GM12878 (cell line): ENCODE measurements around the gene SLC52A3. TPM values are rescaled to one million over a fixed set of nuclear protein-coding genes. Genes with fewer than 3 reads are reported as not detected.

Experiments used
- ATAC-seq: fragments of 200-7000 bp; cut with Tn5 transposase; 3 replicates; pipeline ENCODE4 v1.9.1; 2020; ENCODE audit warnings: mild to moderate bottlenecking, moderate library complexity
- BruUV-seq: library from RNA; stranded (reverse); fragments of 400-500 nt; replicated peaks from 2 replicates; lab custom pipeline; 2021; lab: Mats Ljungman, UMichigan
- CTCF ChIA-PET: fragments of 300-600 bp; sonication (Branson Sonifier 250); formaldehyde crosslinking; extraction: SDS; loops from one replicate; lab custom pipeline; 2021; ENCODE audit warnings: inconsistent platforms; lab: Yijun Ruan, JAX
- POLR2A ChIA-PET: fragments of 350-600 bp; formaldehyde crosslinking; extraction: SDS; loops from one replicate; lab custom pipeline; 2021; ENCODE audit warnings: inconsistent platforms; lab: Charles Lee
- RAD21 ChIA-PET: fragments of 300-600 bp; sonication (Branson Sonifier 250); formaldehyde crosslinking; loops from one replicate; lab custom pipeline; 2023; ENCODE audit warnings: antibody characterized with exemption; ENCODE audit not compliant: unreplicated experiment; lab: Charles Lee
- SMC1A ChIA-PET: fragments of 300-600 bp; sonication (Branson Sonifier 250); formaldehyde crosslinking; loops from one replicate; lab custom pipeline; 2023; ENCODE audit not compliant: unreplicated experiment, uncharacterized antibody; lab: Charles Lee
- DNase-seq: peaks from one replicate; pipeline ENCODE4 v3.0.0-alpha.2; 2011; ENCODE audit warnings: low read depth, low spot score
- FAIRE-seq: peaks from 3 replicates; lab custom pipeline; 2011; peaks lifted over from hg19 to GRCh38; lab: Jason Lieb, UNC
- H2AFZ ChIP-seq: 2 replicates; pipeline ENCODE4 v1.6.0; 2011; ENCODE audit warnings: low read depth, low read length, control low read depth; ENCODE audit not compliant: control insufficient read depth
- H3K27ac ChIP-seq: 2 replicates; pipeline ENCODE4 v1.5.1; 2011; ENCODE audit warnings: control low read depth; ENCODE audit not compliant: control insufficient read depth, insufficient read depth
- H3K27me3 ChIP-seq, 2 experiments: replicated peaks in 1 of 2; 2 replicates each; pipeline versions ENCODE4 v1.6.0 to v1.6.1; 2011; ENCODE audit warnings: low read length in 1 of 2; ENCODE audit not compliant: control insufficient read depth in 2 of 2, insufficient read depth in 2 of 2
- H3K36me3 ChIP-seq, 2 experiments: 2 replicates each; pipeline ENCODE4 v1.5.1; 2011; ENCODE audit warnings: low read length in 1 of 2; ENCODE audit not compliant: control insufficient read depth in 2 of 2, insufficient read depth in 2 of 2
- H3K4me1 ChIP-seq: 2 replicates; pipeline ENCODE4 v1.6.1; 2011; ENCODE audit warnings: mild to moderate bottlenecking, low read length, moderate library complexity, mixed read lengths; ENCODE audit not compliant: control insufficient read depth, insufficient read depth
- H3K4me2 ChIP-seq: 2 replicates; pipeline ENCODE4 v1.6.0; 2011; ENCODE audit warnings: control low read depth; ENCODE audit not compliant: control insufficient read depth, insufficient read depth
- H3K4me3 ChIP-seq: fragments of 200-600 bp; sonication (generic); 2 replicates; pipeline ENCODE4 v1.5.1; 2016
- H3K79me2 ChIP-seq: 2 replicates; pipeline ENCODE4 v1.6.0; 2011; ENCODE audit warnings: low read length; ENCODE audit not compliant: control insufficient read depth, insufficient read depth
- H3K9ac ChIP-seq: 2 replicates; pipeline ENCODE4 v1.8.0; 2011; ENCODE audit warnings: low read length, control low read depth, mixed read lengths; ENCODE audit not compliant: control insufficient read depth, insufficient read depth
- H3K9me3 ChIP-seq: replicated peaks from 3 replicates; pipeline ENCODE4 v1.5.1; 2011; ENCODE audit warnings: mild to moderate bottlenecking, low read length; ENCODE audit not compliant: control insufficient read depth, insufficient read depth
- H4K20me1 ChIP-seq: 2 replicates; pipeline ENCODE4 v1.6.0; 2011; ENCODE audit not compliant: control insufficient read depth, insufficient read depth
- DPF2 ChIP-seq: fragments of 450-650 bp; IDR thresholded peaks from 2 replicates; pipeline ENCODE4 v1.6.1; 2017; ENCODE audit warnings: mild to moderate bottlenecking
- NR2C2 ChIP-seq: IDR thresholded peaks from 2 replicates; pipeline ENCODE4 v1.6.1; 2011; ENCODE audit warnings: borderline replicate concordance, low read depth; ENCODE audit not compliant: control insufficient read depth, insufficient read length
- PAX8 ChIP-seq: fragments of 450-650 bp; IDR thresholded peaks from 2 replicates; pipeline ENCODE4 v1.6.1; 2017; ENCODE audit warnings: mild to moderate bottlenecking, moderate library complexity
- TAF1 ChIP-seq: IDR thresholded peaks from 2 replicates; pipeline ENCODE4 v1.6.1; 2011; ENCODE audit warnings: mild to moderate bottlenecking, low read depth, low read length, borderline replicate concordance
- TCF12 ChIP-seq: IDR thresholded peaks from 2 replicates; pipeline ENCODE4 v1.6.1; 2011; ENCODE audit warnings: low read depth, mild to moderate bottlenecking, low read length
- TCF7 ChIP-seq: IDR thresholded peaks from 2 replicates; pipeline ENCODE4 v1.6.1; 2014; ENCODE audit warnings: antibody characterized with exemption, borderline replicate concordance
- ZSCAN29 ChIP-seq: fragments of 450-650 bp; IDR thresholded peaks from 2 replicates; pipeline ENCODE4 v1.6.1; 2017; ENCODE audit warnings: mild to moderate bottlenecking, moderate library complexity
- WGBS: methylation state at CpG from one replicate; pipeline ENCODE4 v1.1.6; 2016; ENCODE audit warnings: low lambda C conversion rate; ENCODE audit not compliant: insufficient replicate concordance, insufficient coverage; ENCODE audit errors: missing lambda C conversion rate; 5-methylcytosine and 5-hydroxymethylcytosine counted together
- in situ Hi-C: fragments of 300-500 bp; cut with MboI; formaldehyde crosslinking; loops from 9 replicates; pipeline ENCODE4 v1.14.3; 2018; ENCODE audit warnings: mixed read lengths
- intact Hi-C: fragments of 100-400 bp; cut with micrococcal nuclease; formaldehyde crosslinking; loops from one replicate; pipeline ENCODE4 v1.14.2; 2022; ENCODE audit not compliant: unreplicated experiment
- polyA plus RNA-seq, 11 experiments: library from polyadenylated mRNA; depleted of rRNA in 4 of 11; unstranded in 6 of 11; stranded (reverse) in 5 of 11; fragments of >200 nt; fragmentation: Nextera tagmentation in 4 of 11; fragmentation: Illumina TruSeq in 1 of 11; extraction: Ambion mirVana in 4 of 11; extraction: Trizol in 1 of 11; gene quantifications; 1 replicate in 1 of 11; 2 replicates in 10 of 11; pipeline versions ENCODE4 v1.2.1 to v1.2.3, GENCODE V29; 2011 to 2016; ENCODE audit warnings: inconsistent platforms in 2 of 11, missing spikeins in 2 of 11, low read depth in 1 of 11
- total RNA-seq, 4 experiments: library from RNA; depleted of rRNA in 3 of 4; stranded (reverse); fragments of >200 nt in 3 of 4; fragmentation: Illumina TruSeq in 1 of 4; extraction: Trizol in 1 of 4; gene quantifications; 2 replicates each; pipeline versions ENCODE4 v1.2.1 to v1.2.3, GENCODE V29; 2013 to 2021
- TF ChIP-seq, protein P1 (sequence below): IDR thresholded peaks from 2 replicates; pipeline ENCODE4 v1.6.1; 2012; ENCODE audit warnings: low read depth, low read length, improper control_type of control experiment
- TF ChIP-seq, protein P2 (sequence below): fragments of 450-650 bp; IDR thresholded peaks from 2 replicates; pipeline ENCODE4 v1.6.1; 2018; ENCODE audit warnings: borderline replicate concordance, mild to moderate bottlenecking; ENCODE audit not compliant: partially characterized antibody
- TF ChIP-seq, protein P3 (sequence below): fragments of 450-650 bp; IDR thresholded peaks from 2 replicates; pipeline ENCODE4 v1.6.1; 2016; ENCODE audit warnings: mild to moderate bottlenecking, moderate library complexity, borderline replicate concordance

Gene SLC52A3
- total and polyA plus RNA-seq, 10 of the 15 experiments (the other 5 are each of a cell fraction or from before 2014, with no cell fraction given) = not detected

DNA sequence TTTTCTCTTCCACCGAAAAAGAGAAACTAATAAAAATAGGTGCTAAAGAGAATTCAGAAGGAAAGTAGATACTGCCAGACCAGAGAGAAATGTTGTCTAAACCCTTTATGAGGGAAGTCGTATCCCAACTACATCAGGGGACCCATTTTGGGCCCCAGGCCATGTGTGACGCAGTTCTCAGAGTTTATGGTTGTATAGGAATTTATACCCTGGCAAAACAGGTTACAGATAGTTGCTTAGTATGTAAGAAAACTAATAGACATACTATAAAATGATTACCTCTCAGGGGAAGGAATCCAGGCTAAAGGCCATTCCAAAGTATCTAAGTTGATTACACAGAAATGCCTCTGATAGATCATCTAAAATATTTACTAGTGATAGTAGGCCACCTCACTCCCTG is 28.6 kb upstream of the SLC52A3 start:
- 22% methylated on average over 3 of the region's 3 CpGs for WGBS
- Histone ChIP-seq H3K36me3 (no peaks in the 10 kb centered on the region), H3K79me2 (no peaks in the 10 kb centered on the region), H3K27ac (no peak overlapping the region), H3K4me1 (no peaks in the 10 kb centered on the region), H2AFZ (no peak overlapping the region), H3K4me2 (no peak overlapping the region), H3K27me3 (no peaks in the 10 kb centered on the region), H3K9me3 (no peaks in the 10 kb centered on the region; the same call in 2 of the 3 replicates), H3K9ac (no peak overlapping the region), H3K4me3 (no peak overlapping the region), H4K20me1 (no peaks in the 10 kb centered on the region)
- ChIA-PET CTCF (no interaction called here), RAD21 (no interaction called here), SMC1A (no interaction called here), POLR2A (no interaction called here)
- intact Hi-C loops = no loop called here
- no TSS peak for BruUV-seq
- in situ Hi-C loops = no loop called here
- no peak for DNase-seq
- ATAC-seq = no peak
- FAIRE-seq = no peak
- TF ChIP-seq TAF1 = no peak

DNA sequence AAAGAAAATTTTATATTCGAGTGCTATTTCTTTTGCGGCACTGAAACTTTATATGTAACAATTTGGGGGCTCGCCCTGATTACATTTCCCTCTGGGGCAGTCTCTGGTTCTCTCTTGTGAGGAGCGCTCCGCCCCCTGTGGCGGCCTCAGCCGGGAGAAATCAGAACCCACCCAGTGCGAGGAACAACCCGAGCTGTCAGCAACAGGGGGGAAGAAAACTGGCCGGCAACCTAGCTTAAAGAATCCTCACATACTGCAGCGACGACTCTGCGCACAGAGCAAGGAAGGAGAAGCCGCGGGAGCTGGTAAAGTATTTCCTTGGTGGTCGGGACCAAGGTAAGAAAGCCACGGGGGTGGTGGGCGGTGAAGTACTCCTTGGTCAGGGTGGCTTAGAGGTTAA is 23.9 kb upstream of the SLC52A3 start:
- no peaks in the 10 kb centered on the region for H3K36me3 ChIP-seq
- POLR2A ChIA-PET = no interaction called here
- intact Hi-C loops = no loop called here
- H4K20me1 ChIP-seq = no peaks in the 10 kb centered on the region
- no peaks in the 10 kb centered on the region for H3K4me1 ChIP-seq
- DNase-seq = no peak
- in situ Hi-C loops = no loop called here
- FAIRE-seq = no peak
- H3K4me2 ChIP-seq = no peak overlapping the region
- H3K9ac ChIP-seq = no peak overlapping the region
- no peaks in the 10 kb centered on the region; the same call in 2 of the 3 replicates for H3K9me3 ChIP-seq
- SMC1A ChIA-PET = no interaction called here
- H3K27me3 ChIP-seq = no peaks in the 10 kb centered on the region; a peak in 1 of 4 replicates
- no peak overlapping the region for H3K4me3 ChIP-seq
- RAD21 ChIA-PET = no interaction called here
- H2AFZ ChIP-seq = no peak overlapping the region
- H3K27ac ChIP-seq = no peak overlapping the region
- ATAC-seq = no peak
- WGBS = 60% methylated on average over 18 of the region's 18 CpGs
- CTCF ChIA-PET = no interaction called here
- no TSS peak for BruUV-seq
- no peaks in the 10 kb centered on the region for H3K79me2 ChIP-seq
- TF ChIP-seq, protein P1, sequence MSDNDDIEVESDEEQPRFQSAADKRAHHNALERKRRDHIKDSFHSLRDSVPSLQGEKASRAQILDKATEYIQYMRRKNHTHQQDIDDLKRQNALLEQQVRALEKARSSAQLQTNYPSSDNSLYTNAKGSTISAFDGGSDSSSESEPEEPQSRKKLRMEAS = no peak
- TF ChIP-seq ZSCAN29 (no peak), PAX8 (no peak), TCF12 (no peak), DPF2 (no peak), NR2C2 (no peak), TCF7 (no peak)
- TF ChIP-seq, protein P2, sequence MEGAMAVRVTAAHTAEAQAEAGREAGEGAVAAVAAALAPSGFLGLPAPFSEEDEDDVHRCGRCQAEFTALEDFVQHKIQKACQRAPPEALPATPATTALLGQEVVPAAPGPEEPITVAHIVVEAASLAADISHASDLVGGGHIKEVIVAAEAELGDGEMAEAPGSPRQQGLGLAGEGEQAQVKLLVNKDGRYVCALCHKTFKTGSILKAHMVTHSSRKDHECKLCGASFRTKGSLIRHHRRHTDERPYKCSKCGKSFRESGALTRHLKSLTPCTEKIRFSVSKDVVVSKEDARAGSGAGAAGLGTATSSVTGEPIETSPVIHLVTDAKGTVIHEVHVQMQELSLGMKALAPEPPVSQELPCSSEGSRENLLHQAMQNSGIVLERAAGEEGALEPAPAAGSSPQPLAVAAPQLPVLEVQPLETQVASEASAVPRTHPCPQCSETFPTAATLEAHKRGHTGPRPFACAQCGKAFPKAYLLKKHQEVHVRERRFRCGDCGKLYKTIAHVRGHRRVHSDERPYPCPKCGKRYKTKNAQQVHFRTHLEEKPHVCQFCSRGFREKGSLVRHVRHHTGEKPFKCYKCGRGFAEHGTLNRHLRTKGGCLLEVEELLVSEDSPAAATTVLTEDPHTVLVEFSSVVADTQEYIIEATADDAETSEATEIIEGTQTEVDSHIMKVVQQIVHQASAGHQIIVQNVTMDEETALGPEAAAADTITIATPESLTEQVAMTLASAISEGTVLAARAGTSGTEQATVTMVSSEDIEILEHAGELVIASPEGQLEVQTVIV = no peak
- TF ChIP-seq, protein P3, sequence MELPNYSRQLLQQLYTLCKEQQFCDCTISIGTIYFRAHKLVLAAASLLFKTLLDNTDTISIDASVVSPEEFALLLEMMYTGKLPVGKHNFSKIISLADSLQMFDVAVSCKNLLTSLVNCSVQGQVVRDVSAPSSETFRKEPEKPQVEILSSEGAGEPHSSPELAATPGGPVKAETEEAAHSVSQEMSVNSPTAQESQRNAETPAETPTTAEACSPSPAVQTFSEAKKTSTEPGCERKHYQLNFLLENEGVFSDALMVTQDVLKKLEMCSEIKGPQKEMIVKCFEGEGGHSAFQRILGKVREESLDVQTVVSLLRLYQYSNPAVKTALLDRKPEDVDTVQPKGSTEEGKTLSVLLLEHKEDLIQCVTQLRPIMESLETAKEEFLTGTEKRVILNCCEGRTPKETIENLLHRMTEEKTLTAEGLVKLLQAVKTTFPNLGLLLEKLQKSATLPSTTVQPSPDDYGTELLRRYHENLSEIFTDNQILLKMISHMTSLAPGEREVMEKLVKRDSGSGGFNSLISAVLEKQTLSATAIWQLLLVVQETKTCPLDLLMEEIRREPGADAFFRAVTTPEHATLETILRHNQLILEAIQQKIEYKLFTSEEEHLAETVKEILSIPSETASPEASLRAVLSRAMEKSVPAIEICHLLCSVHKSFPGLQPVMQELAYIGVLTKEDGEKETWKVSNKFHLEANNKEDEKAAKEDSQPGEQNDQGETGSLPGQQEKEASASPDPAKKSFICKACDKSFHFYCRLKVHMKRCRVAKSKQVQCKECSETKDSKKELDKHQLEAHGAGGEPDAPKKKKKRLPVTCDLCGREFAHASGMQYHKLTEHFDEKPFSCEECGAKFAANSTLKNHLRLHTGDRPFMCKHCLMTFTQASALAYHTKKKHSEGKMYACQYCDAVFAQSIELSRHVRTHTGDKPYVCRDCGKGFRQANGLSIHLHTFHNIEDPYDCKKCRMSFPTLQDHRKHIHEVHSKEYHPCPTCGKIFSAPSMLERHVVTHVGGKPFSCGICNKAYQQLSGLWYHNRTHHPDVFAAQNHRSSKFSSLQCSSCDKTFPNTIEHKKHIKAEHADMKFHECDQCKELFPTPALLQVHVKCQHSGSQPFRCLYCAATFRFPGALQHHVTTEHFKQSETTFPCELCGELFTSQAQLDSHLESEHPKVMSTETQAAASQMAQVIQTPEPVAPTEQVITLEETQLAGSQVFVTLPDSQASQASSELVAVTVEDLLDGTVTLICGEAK = no peak
